HG03571 (cell line): ENCODE data around the gene RIPK4.

Experiments
- ATAC-seq: cut with Tn5 transposase; IDR thresholded peaks from one replicate; pipeline ENCODE4 v1.9.1; 2021; ENCODE audit not compliant: unreplicated experiment

Gene RIPK4

DNA sequence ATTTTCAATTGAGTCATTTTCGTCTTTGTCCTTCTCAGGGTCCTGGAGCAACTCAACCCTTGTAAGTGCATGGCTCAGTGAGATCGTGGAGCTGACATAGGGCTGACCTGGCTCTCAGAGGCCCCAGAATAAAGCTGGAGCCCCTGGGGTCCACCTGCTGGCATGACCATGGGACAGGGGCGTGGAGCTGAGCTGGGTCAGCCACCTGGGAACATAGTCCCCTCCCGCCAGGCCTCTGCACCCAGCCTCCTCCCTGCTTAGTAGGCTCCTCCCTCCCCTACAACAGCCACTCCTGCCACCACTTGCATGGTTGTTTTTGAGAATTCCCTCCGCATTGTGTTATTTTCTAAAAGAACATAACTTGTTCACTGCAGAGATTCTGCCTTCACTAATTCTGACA is 3.1 kb upstream of the RIPK4 start:
- no peak for ATAC-seq

DNA sequence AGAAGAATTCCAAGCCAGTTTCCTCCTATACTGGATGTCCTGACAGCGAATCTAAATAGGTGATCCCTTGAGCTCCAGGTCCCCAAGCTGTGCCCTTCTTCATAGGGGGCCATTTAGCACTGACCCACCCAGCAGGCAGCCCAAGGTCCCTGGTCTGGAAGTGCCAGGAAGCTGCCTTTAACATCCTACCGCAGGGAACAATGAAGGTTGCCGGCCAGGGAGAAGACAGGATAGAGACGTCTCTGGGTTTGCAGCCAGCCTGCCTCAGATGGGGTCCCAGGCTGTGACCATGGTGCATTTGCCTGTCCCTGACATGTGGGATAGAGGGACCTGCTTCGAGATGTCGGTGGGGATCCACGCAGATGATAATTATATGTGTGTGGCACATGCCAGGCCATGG is 2.7 kb upstream of the RIPK4 start:
- no peak for ATAC-seq

GRCh38 chr21:41769111-41769510 is 2.3 kb upstream of the RIPK4 start:
- no peak for ATAC-seq

GRCh38 chr21:41768437-41769042 is 1.7 kb upstream of the RIPK4 start:
- ATAC-seq = no peak

- ATAC-seq = no peak
Observed at GRCh38 chr21:41767606-41768436, 969 bp upstream of the RIPK4 start.

- ATAC-seq = no peak
Observed at GRCh38 chr21:41765973-41766882, 624 bp downstream of the RIPK4 start.

DNA sequence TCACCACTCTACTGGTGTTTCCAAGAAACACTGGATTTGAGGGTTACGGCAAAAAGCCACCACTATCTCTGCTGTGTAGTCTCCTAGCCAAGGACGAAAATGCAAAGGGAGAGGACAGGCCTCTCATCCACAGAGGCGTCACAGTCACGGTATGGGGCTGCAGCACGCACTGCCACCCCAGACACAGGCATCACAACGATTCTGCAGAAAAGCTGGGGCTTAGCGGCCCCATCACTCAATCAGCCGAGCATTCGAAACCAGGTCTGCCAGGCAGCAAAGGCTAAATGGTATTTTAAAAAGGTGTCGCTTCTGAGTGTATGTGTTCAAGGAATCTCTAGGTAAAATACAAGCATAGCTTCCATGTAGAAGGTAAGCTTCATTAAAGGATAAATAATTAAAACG is 1.4 kb downstream of the RIPK4 start:
- ATAC-seq = no peak

- ATAC-seq = no peak
Observed at GRCh38 chr21:41764558-41765419, 2.1 kb downstream of the RIPK4 start.

DNA sequence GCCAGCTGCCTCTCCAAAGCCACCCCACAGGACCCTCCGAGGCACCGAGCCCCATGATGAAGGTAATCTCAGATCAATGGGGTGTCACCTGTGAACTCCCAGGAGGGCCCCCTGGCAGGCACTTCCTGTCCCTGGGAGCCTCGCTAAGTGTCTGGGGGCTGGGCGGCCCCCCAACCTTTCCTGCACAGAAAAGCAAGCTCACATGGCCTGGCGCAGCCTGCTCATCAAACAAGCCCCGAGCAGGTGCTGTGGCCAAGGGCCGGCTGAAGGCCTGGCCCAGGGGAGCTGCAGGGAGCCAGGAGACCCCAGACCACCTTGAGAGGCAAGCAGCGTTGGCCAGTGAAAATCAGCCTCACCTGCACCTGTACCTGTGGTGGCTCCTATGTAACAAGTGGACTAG is 2.9 kb downstream of the RIPK4 start:
- no peak for ATAC-seq

DNA sequence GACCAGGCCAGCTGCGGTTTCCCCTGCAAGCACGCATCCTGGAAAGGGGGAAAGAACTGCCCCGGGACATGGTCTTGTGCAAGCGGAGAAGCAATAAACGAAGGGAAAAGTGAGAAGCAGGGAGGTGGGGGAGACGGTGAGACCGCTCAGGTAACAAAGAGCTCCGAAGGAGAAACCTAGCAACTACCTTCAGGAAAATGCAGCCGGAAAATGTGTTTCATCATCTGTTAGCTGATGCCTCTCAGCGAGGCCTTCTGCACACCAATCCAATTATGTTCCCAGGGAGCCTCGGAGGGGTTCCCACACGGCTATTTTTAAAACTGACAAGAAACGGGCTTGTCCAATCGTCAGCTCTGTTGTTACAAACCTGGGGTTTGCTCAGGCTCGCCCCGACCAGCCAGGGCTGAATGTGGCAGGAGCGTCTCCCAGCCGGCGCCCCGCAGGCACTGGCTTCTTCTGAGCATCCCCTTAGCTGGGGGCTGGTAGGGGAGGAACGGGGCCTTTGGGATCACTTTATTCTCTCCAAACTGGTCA is 3.4 kb downstream of the RIPK4 start:
- no peak for ATAC-seq

DNA sequence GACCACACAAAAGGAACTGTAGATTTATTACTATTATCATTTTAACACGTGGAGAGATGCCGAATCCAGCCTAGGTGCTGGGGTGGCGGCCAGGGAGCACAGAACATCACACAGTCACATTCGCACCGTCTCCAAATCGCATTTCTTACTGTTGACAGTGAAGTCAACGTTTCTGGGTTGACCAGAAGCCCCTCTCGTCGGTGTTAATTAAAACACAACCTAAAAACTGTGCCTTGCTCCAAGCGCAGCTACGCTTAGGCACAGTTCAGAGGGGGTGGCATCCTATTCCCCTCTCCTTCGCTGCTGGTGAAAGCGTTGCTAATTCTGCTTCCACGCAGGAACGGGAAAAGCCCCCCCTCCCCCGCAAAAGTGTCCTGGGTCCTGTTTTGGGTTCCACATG is 4.1 kb downstream of the RIPK4 start:
- no peak for ATAC-seq

GRCh38 chr21:41761934-41762635 is 4.8 kb downstream of the RIPK4 start:
- no peak for ATAC-seq

GRCh38 chr21:41761211-41761933 is 5.5 kb downstream of the RIPK4 start:
- ATAC-seq = no peak

- ATAC-seq = no peak
Observed at GRCh38 chr21:41760411-41760810, 6.4 kb downstream of the RIPK4 start.

DNA sequence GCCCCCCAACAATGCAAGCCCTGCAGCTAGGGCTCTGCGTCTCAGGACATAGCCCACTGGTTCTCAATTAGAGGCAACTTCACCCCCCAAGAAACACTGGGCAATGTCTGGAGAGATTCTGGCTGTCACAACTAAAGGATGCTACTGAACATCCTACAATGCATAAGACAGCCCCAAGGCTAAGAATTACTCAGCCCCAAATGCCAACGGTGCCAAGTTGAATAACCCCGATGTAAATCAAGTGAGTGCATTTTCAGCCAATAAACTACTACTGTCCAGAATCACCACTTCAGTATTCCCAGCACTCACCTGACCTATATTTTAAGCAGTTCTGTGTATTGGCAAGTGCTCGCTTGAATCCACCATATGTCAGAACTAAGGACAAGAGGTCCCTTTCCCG is 6.9 kb downstream of the RIPK4 start:
- no peak for ATAC-seq

GRCh38 chr21:41759214-41759840 is 7.5 kb downstream of the RIPK4 start:
- no peak for ATAC-seq

DNA sequence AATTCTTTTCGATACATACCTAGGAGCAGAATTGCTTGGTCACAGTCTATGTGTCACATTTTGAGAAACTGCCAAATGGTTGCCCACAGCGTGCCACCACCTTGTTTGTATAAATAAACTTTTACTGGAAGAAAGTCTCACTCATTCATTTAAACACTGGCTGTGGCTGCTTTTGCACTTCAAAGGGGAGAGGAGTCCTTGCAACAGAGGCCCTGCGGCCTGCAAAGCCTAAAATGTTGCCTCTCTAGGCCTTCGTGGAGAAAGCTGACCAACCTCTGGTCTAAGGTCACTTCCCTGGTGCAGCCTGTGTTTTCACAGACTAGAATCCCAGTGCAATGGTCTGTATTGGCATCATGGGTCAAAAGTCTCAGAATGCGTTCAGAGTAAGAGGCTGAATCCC is 8.3 kb downstream of the RIPK4 start:
- ATAC-seq = no peak

GRCh38 chr21:41755934-41756773 is 10.7 kb downstream of the RIPK4 start:
- ATAC-seq = no peak
